GM10266 (cell line): ENCODE measurements around the gene ITGB7.
"Not testable (repeated sequence)": the region's sequence is repeated elsewhere in the genome, so short reads cannot be mapped to it uniquely, and the experiment has no call there.

Experiments used
- DNase-seq: peaks from one replicate; pipeline ENCODE4 v3.0.0; 2012; ENCODE audit errors: extremely low spot score
- TF ChIP-seq, protein P1 (sequence below): IDR thresholded peaks from 2 replicates; pipeline ENCODE4 v1.5.1; 2012; ENCODE audit warnings: mild to moderate bottlenecking, low read depth; ENCODE audit not compliant: control insufficient read depth, insufficient read depth; ENCODE audit errors: missing control alignments

Gene ITGB7

GRCh38 chr12:53180220-53180930, 26.7 kb downstream of the ITGB7 start, which contains the start of the genes CSAD and ZNF740:
CSAD (minus strand) TSS chr12:53180925; CDS start chr12:53173470, 7,455 bp downstream.
ZNF740 (plus strand) TSS chr12:53180722; CDS start chr12:53181984, 1,262 bp downstream.
- TF ChIP-seq, protein P1, sequence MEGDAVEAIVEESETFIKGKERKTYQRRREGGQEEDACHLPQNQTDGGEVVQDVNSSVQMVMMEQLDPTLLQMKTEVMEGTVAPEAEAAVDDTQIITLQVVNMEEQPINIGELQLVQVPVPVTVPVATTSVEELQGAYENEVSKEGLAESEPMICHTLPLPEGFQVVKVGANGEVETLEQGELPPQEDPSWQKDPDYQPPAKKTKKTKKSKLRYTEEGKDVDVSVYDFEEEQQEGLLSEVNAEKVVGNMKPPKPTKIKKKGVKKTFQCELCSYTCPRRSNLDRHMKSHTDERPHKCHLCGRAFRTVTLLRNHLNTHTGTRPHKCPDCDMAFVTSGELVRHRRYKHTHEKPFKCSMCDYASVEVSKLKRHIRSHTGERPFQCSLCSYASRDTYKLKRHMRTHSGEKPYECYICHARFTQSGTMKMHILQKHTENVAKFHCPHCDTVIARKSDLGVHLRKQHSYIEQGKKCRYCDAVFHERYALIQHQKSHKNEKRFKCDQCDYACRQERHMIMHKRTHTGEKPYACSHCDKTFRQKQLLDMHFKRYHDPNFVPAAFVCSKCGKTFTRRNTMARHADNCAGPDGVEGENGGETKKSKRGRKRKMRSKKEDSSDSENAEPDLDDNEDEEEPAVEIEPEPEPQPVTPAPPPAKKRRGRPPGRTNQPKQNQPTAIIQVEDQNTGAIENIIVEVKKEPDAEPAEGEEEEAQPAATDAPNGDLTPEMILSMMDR = no peak
- peak; percentile 99 for DNase-seq

GRCh38 chr12:53179687-53180219, 27.3 kb downstream of the ITGB7 start:
- TF ChIP-seq, protein P1 = no peak
- peak; percentile 52 for DNase-seq

DNA sequence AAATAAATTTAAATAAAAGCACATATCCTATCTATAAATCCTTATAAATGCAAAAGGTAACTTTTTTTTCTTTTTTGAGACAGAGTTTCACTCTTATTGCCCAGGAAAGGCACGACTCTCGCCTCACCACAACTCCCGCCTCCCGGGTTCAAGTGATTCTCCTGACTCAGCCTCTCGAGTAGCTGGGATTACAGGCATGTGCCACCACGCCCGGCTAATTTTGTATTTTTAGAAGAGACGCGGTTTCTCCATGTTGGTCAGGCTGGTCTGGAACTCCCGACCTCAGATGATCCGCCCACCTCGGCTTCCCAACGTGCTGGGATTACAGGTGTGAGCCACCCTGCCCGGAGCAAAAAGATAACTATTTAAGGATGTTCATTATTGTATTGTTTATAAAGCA, 28.2 kb downstream of the ITGB7 start:
- DNase-seq = not testable (repeated sequence)

DNA sequence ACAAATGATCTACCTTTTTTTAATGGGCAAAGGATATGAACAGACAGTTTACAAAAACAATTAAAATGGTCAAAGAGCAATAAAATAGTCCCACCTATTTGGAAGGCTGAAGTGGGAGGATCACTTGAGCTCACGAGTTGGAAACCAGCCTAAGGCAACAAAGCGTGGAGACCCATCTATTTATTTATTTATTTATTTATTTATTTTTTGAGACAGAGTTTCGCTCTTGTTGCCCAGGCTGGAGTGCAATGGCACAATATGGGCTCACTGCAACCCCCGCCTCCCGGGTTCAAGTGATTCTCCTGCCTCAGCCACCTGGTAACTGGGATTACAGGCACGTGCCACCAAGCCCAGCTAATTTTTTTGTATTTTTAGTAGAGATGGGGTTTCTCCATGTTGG, 29.6 kb downstream of the ITGB7 start:
- not testable (repeated sequence) for DNase-seq

DNA sequence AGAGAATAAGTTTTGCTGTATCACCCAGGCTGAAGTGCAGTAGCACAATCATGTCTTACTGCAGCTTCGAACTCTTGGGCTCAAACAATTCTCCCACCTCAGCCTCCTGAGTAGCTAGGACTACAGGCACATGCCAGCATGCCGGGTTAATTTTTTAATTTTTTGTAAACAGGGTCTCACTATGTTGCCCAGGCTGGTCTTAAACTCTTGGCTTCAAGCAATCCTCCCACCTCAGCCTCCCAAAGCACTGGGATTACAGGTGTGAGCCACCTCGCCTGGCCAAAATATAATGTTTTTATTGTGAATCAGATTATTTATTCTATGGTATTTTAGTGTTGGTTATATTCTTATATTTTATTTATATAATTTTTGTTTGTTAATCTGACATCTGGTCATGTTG, 30.3 kb downstream of the ITGB7 start:
- DNase-seq = no peak
- TF ChIP-seq, protein P1 = no peak

GRCh38 chr12:53174881-53175491, 32.1 kb downstream of the ITGB7 start:
- TF ChIP-seq, protein P1 = peak; percentile 23
- DNase-seq = no peak

GRCh38 chr12:53173085-53173715, 33.9 kb downstream of the ITGB7 start:
- DNase-seq = no peak
- TF ChIP-seq, protein P1 = no peak

GRCh38 chr12:53172352-53172751, 34.7 kb downstream of the ITGB7 start:
- TF ChIP-seq, protein P1 = no peak
- DNase-seq = no peak
